HepG2 (cell line): Measurements from ENCODE around the gene VPS9D1. TPM values are rescaled to one million over a fixed set of nuclear protein-coding genes. Genes with fewer than 3 reads are reported as not detected.

Source experiments
- ARHGAP35 ChIP-seq: sonication (generic); formaldehyde crosslinking; IDR thresholded peaks from 2 replicates; pipeline ENCODE4 v1.9.0; 2022; ENCODE audit warnings: mild to moderate bottlenecking, inconsistent platforms, moderate library complexity, missing genetic modification reagents, borderline replicate concordance
- CBX2 ChIP-seq, 2 experiments: fragments of 200-600 bp in 1 of 2; sonication (generic); formaldehyde crosslinking in 1 of 2; IDR thresholded peaks; 2 replicates each; pipeline versions ENCODE4 v1.7.0 to v1.8.1; 2018 to 2022; ENCODE audit warnings: low read depth in 2 of 2, low read length in 1 of 2, mild to moderate bottlenecking in 1 of 2, missing genetic modification reagents in 1 of 2
- DNMT1 ChIP-seq: sonication (generic); formaldehyde crosslinking; IDR thresholded peaks from 2 replicates; pipeline ENCODE4 v1.5.1; 2020; ENCODE audit warnings: mild to moderate bottlenecking, missing genetic modification reagents
- ETV6 ChIP-seq: sonication (generic); formaldehyde crosslinking; conservative IDR thresholded peaks from 2 replicates; pipeline ENCODE4 v1.4.0; 2020; ENCODE audit warnings: missing genetic modification reagents
- HNRNPL ChIP-seq: fragments of 200-400 bp; formaldehyde crosslinking; IDR thresholded peaks from 2 replicates; pipeline ENCODE4 v1.6.1; 2017; ENCODE audit warnings: mild to moderate bottlenecking, low read depth, low read length
- IRF2 ChIP-seq: IDR thresholded peaks from 2 replicates; pipeline ENCODE4 v1.6.1; 2018; ENCODE audit warnings: missing genetic modification reagents, missing compliant biosample characterization
- KLF15 ChIP-seq: sonication (generic); formaldehyde crosslinking; IDR thresholded peaks from 2 replicates; pipeline ENCODE4 v1.8.1; 2023; ENCODE audit warnings: borderline replicate concordance, mild to moderate bottlenecking, inconsistent platforms, missing genetic modification reagents, mixed read lengths
- MED8 ChIP-seq: sonication (generic); formaldehyde crosslinking; IDR thresholded peaks from 2 replicates; pipeline ENCODE4 v1.8.1; 2023; ENCODE audit warnings: mild to moderate bottlenecking, missing genetic modification reagents; ENCODE audit not compliant: insufficient replicate concordance
- MYC ChIP-seq: sonication (generic); formaldehyde crosslinking; IDR thresholded peaks from 2 replicates; pipeline ENCODE4 v1.9.0; 2021; ENCODE audit warnings: missing genetic modification reagents, borderline replicate concordance
- NFRKB ChIP-seq: fragments of 450-650 bp; IDR thresholded peaks from 2 replicates; pipeline ENCODE4 v1.6.1; 2017
- NKX3-1 ChIP-seq: sonication (generic); formaldehyde crosslinking; IDR thresholded peaks from 2 replicates; pipeline ENCODE4 v1.5.0; 2020; ENCODE audit warnings: missing genetic modification reagents
- NR2C2 ChIP-seq: sonication (generic); formaldehyde crosslinking; IDR thresholded peaks from 2 replicates; pipeline ENCODE4 v1.4.0; 2020; ENCODE audit warnings: missing genetic modification reagents, mild to moderate bottlenecking, moderate library complexity, borderline replicate concordance
- PAX8 ChIP-seq: sonication (generic); formaldehyde crosslinking; IDR thresholded peaks from 2 replicates; pipeline ENCODE4 v1.8.0; 2022; ENCODE audit warnings: mild to moderate bottlenecking, missing genetic modification reagents, borderline replicate concordance
- PRMT3 ChIP-seq: sonication (generic); formaldehyde crosslinking; IDR thresholded peaks from 2 replicates; pipeline ENCODE4 v1.8.1; 2022; ENCODE audit warnings: low read depth, mild to moderate bottlenecking, moderate library complexity, missing genetic modification reagents, borderline replicate concordance
- STAG1 ChIP-seq: sonication (generic); formaldehyde crosslinking; IDR thresholded peaks from 2 replicates; pipeline ENCODE4 v1.4.0; 2020; ENCODE audit warnings: missing genetic modification reagents
- U2AF1 ChIP-seq: fragments of 200-400 bp; formaldehyde crosslinking; optimal IDR thresholded peaks from 2 replicates; pipeline ENCODE3; 2017; ENCODE audit warnings: mild to moderate bottlenecking, low read depth, low read length
- ZFP36L1 ChIP-seq: sonication (generic); formaldehyde crosslinking; IDR thresholded peaks from 2 replicates; pipeline ENCODE4 v1.8.0; 2022; ENCODE audit warnings: mild to moderate bottlenecking, missing genetic modification reagents, moderate library complexity
- ZKSCAN5 ChIP-seq: sonication (generic); formaldehyde crosslinking; IDR thresholded peaks from 2 replicates; pipeline ENCODE4 v1.5.1; 2020; ENCODE audit warnings: mild to moderate bottlenecking, missing genetic modification reagents
- ZNF101 ChIP-seq: sonication (generic); formaldehyde crosslinking; IDR thresholded peaks from 2 replicates; pipeline ENCODE4 v1.4.0; 2020; ENCODE audit warnings: mild to moderate bottlenecking, low read depth, missing genetic modification reagents, borderline replicate concordance
- ZNF253 ChIP-seq: sonication (generic); formaldehyde crosslinking; IDR thresholded peaks from 2 replicates; pipeline ENCODE4 v1.8.0; 2022; ENCODE audit warnings: mild to moderate bottlenecking, missing genetic modification reagents, borderline replicate concordance
- ZNF256 ChIP-seq: sonication (generic); formaldehyde crosslinking; conservative IDR thresholded peaks from 2 replicates; pipeline ENCODE4 v1.4.0; 2020; ENCODE audit warnings: missing genetic modification reagents
- ZNF350 ChIP-seq: sonication (generic); formaldehyde crosslinking; IDR thresholded peaks from 2 replicates; pipeline ENCODE4 v1.4.0; 2020; ENCODE audit warnings: mild to moderate bottlenecking, low read depth, missing genetic modification reagents, borderline replicate concordance
- ZNF552 ChIP-seq: sonication (generic); formaldehyde crosslinking; IDR thresholded peaks from 2 replicates; pipeline ENCODE4 v1.9.0; 2022; ENCODE audit warnings: missing genetic modification reagents, mild to moderate bottlenecking, borderline replicate concordance
- ZNF558 ChIP-seq: sonication (generic); formaldehyde crosslinking; IDR thresholded peaks from 2 replicates; pipeline ENCODE4 v1.9.0; 2022; ENCODE audit warnings: mild to moderate bottlenecking, missing genetic modification reagents, borderline replicate concordance
- ZNF563 ChIP-seq: sonication (generic); formaldehyde crosslinking; IDR thresholded peaks from 2 replicates; pipeline ENCODE4 v1.8.0; 2022; ENCODE audit warnings: mild to moderate bottlenecking, moderate library complexity, missing genetic modification reagents
- ZSCAN20 ChIP-seq: sonication (generic); formaldehyde crosslinking; IDR thresholded peaks from 2 replicates; pipeline ENCODE4 v1.4.0; 2020; ENCODE audit warnings: missing genetic modification reagents, mild to moderate bottlenecking, borderline replicate concordance
- polyA plus RNA-seq, 8 experiments: library from polyadenylated mRNA; depleted of rRNA in 3 of 8; stranded (reverse) in 7 of 8; unstranded in 1 of 8; fragments of >200 nt; fragmentation: Illumina TruSeq in 4 of 8; extraction: Trizol in 4 of 8; gene quantifications; 2 replicates each; pipeline versions ENCODE4 v1.2.1 to v1.2.3, GENCODE V29; 2011 to 2016; ENCODE audit warnings: low read depth in 4 of 8, missing spikeins in 1 of 8, mixed read lengths in 1 of 8; ENCODE audit not compliant: insufficient read depth in 1 of 8
- total RNA-seq, 5 experiments: library from RNA; depleted of rRNA; stranded (reverse); fragments of >200 nt; fragmentation: Illumina TruSeq; extraction: Trizol; gene quantifications; 2 replicates each; pipeline ENCODE4 v1.2.3, GENCODE V29; 2016; ENCODE audit warnings: low read depth in 1 of 5
- TF ChIP-seq, protein P1 (sequence below): sonication (generic); formaldehyde crosslinking; IDR thresholded peaks from 2 replicates; pipeline ENCODE4 v1.5.1; 2020; ENCODE audit warnings: mild to moderate bottlenecking, missing genetic modification reagents, borderline replicate concordance
- TF ChIP-seq, protein P2 (sequence below): sonication (generic); formaldehyde crosslinking; IDR thresholded peaks from 2 replicates; pipeline ENCODE4 v1.8.0; 2022; ENCODE audit warnings: mild to moderate bottlenecking, missing genetic modification reagents, moderate library complexity

Gene VPS9D1
- total and polyA plus RNA-seq, 2 of the 13 experiments (the other 11 are each of a cell fraction or from before 2014, with no cell fraction given) = 10.1 to 13.2 TPM

DNA sequence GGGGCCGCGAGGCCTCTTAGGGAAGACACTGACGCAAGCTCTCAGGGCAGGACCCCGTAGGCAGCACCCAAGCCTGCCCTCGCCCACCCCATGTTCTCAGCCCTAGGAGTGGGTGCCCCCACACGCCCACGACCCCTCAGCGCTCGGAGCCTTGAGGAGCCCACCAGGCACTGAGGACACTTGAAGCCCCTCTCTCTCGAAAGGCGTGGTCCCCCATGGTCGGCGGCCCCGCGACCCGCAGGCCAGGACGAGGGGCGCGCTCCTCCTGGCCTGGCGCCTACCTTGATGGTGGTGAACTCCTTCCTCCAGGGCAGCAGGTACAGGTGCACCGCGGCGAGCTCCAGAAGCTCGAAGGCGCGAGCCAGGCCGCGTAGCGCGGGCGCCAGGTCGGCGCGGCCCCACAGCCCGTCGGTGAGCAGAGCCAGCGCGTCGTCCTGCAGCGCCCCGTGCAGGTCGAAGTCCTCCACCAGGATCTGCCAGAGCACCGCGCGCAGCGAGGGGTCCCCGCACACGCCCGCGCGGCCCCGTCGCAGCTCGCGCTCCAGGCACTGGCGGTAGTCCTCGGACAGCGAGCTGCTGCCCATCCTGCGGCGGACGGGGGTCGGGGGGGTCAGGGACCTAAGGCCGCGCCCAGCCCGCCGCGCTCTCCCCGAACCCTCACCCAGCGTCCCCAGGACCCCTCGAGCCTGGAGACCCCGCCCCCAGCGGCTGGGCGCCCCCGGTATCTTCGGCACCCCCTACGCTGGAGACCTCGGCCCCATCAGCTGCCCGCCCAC lies 19.9 kb downstream of the VPS9D1 start (continued):
- TF ChIP-seq IRF2 (CRISPR knock-in tag) (peak; percentile 63; the same call in 1 of the 2 replicates), ZNF350 (CRISPR knock-in tag) (no peak; the same call in 1 of the 2 replicates), ETV6 (peak; percentile 89), ZFP36L1 (CRISPR knock-in tag) (no peak; the same call in 1 of the 2 replicates), ZNF256 (CRISPR knock-in tag) (no peak), ZNF558 (CRISPR knock-in tag) (no peak), NR2C2 (no peak), CBX2 (IDR thresholded peaks at IDR 0.05; ENCODE audit: low read depth, low read length) (no peak), CBX2 (CRISPR knock-in tag; IDR thresholded peaks at IDR 0.05; ENCODE audit: low read depth) (no peak), NFRKB (no peak), ZNF552 (CRISPR knock-in tag) (peak; percentile 48; the same call in 1 of the 2 replicates), ARHGAP35 (0 out of 2 replicates have a peak, but pooled peaks have one; percentile 44), ZSCAN20 (CRISPR knock-in tag) (peak; percentile 27; the same call in 1 of the 2 replicates), PRMT3 (CRISPR knock-in tag) (no peak), PAX8 (CRISPR knock-in tag) (0 out of 2 replicates have a peak, but pooled peaks have one; percentile 51), HNRNPL (no peak), KLF15 (CRISPR knock-in tag) (peak; percentile 24; the same call in 1 of the 2 replicates), DNMT1 (peak; percentile 91; the same call in 1 of the 2 replicates), ZKSCAN5 (CRISPR knock-in tag) (0 out of 2 replicates have a peak, but pooled peaks have one; percentile 66), ZNF253 (CRISPR knock-in tag) (peak; percentile 43; the same call in 1 of the 2 replicates), U2AF1 (peak; percentile 2), STAG1 (peak; percentile 82), MED8 (CRISPR knock-in tag) (peak; percentile 13), MYC (peak; percentile 86), ZNF101 (CRISPR knock-in tag) (no peak), ZNF563 (CRISPR knock-in tag) (peak; percentile 44; the same call in 1 of the 2 replicates), NKX3-1 (CRISPR knock-in tag) (no peak)
- TF ChIP-seq, protein P1, sequence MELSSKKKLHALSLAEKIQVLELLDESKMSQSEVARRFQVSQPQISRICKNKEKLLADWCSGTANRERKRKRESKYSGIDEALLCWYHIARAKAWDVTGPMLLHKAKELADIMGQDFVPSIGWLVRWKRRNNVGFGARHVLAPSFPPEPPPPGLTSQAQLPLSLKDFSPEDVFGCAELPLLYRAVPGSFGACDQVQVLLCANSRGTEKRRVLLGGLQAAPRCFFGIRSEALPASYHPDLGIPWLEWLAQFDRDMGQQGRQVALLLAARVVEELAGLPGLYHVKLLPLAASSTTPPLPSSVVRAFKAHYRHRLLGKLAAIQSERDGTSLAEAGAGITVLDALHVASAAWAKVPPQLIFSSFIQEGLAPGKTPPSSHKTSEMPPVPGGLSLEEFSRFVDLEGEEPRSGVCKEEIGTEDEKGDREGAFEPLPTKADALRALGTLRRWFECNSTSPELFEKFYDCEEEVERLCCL (CRISPR knock-in tag) = 0 out of 2 replicates have a peak, but pooled peaks have one; percentile 37
- TF ChIP-seq, protein P2, sequence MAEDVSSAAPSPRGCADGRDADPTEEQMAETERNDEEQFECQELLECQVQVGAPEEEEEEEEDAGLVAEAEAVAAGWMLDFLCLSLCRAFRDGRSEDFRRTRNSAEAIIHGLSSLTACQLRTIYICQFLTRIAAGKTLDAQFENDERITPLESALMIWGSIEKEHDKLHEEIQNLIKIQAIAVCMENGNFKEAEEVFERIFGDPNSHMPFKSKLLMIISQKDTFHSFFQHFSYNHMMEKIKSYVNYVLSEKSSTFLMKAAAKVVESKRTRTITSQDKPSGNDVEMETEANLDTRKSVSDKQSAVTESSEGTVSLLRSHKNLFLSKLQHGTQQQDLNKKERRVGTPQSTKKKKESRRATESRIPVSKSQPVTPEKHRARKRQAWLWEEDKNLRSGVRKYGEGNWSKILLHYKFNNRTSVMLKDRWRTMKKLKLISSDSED (CRISPR knock-in tag) = no peak
